GM12801 (cell line): ENCODE results near the gene ZNF473.

ENCODE experiments used
- TF ChIP-seq, protein P1 (sequence below): IDR thresholded peaks from one replicate; pipeline ENCODE4 v1.5.1; 2011; ENCODE audit warnings: control low read depth; ENCODE audit not compliant: insufficient read length; ENCODE audit errors: extremely low read depth

ZNF473 gene

DNA sequence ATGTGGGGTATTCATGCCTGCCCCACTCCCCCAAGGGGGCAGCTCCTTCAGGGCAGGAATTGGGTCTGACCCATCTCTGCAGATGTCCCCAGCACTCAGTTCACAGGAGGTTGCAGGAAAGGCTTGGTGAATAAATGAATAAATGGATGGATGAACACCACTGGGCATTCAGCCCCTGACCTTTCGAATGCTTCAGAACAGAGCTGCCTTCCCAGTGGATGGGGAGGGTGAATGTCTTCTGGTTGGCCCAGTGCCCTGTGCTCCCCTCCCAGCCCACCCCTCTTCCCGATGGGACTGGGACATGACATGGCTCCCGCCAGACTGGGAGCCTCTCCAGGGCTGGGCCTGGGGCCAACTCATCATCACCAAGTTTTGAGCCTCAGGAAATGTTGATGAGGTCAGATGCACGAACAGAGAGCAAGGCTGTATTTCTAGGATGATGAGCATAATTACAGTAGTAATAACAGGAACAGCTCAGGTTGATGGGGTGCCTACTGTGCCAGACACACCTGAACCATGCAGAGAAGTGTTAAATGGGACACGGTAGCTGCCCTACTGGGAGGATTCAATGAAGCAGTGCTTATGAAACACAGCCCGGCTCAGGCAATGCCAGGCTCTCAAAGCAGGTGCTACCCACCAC is 26.3 kb upstream of the ZNF473 start:
- TF ChIP-seq, protein P1, sequence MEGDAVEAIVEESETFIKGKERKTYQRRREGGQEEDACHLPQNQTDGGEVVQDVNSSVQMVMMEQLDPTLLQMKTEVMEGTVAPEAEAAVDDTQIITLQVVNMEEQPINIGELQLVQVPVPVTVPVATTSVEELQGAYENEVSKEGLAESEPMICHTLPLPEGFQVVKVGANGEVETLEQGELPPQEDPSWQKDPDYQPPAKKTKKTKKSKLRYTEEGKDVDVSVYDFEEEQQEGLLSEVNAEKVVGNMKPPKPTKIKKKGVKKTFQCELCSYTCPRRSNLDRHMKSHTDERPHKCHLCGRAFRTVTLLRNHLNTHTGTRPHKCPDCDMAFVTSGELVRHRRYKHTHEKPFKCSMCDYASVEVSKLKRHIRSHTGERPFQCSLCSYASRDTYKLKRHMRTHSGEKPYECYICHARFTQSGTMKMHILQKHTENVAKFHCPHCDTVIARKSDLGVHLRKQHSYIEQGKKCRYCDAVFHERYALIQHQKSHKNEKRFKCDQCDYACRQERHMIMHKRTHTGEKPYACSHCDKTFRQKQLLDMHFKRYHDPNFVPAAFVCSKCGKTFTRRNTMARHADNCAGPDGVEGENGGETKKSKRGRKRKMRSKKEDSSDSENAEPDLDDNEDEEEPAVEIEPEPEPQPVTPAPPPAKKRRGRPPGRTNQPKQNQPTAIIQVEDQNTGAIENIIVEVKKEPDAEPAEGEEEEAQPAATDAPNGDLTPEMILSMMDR = no peak

DNA sequence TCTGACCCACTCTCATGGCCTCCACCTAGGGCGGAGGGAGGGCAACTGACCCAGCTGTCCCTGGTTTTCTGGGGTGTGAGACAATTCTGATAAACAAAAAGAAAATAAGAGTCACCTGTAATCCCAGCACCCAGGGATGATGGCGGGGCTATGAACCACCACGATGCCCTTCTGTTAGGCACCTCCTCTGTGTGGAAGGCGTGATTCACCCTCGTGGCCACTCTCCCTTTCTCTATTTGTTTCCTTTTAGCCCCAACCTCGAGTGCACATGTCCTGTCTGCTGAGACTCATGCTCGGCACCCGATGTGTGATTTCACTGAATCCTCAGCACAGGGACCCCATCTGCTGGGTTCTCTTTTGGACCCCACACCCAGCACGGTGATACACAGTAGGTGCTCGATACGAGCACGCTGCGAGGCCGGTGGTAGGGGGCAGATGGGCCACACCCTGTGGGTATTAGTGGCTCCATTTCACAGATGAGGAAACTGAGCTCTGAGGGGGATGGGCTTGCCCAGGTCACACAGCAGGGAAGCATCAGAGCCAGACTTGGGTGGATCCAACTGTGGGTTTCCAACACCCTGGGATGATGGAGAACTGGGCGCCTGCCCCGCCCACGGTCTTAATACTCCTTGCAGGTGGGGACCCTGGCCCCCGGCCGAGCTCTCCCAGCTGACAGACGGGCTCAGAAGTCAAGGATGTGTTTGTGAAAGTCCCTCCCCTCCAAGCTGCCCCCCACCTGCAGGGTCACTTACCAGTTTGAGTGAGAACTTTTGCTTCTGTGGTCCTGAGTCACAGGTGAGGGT is 25.6 kb upstream of the ZNF473 start:
- TF ChIP-seq, protein P1 = no peak

DNA sequence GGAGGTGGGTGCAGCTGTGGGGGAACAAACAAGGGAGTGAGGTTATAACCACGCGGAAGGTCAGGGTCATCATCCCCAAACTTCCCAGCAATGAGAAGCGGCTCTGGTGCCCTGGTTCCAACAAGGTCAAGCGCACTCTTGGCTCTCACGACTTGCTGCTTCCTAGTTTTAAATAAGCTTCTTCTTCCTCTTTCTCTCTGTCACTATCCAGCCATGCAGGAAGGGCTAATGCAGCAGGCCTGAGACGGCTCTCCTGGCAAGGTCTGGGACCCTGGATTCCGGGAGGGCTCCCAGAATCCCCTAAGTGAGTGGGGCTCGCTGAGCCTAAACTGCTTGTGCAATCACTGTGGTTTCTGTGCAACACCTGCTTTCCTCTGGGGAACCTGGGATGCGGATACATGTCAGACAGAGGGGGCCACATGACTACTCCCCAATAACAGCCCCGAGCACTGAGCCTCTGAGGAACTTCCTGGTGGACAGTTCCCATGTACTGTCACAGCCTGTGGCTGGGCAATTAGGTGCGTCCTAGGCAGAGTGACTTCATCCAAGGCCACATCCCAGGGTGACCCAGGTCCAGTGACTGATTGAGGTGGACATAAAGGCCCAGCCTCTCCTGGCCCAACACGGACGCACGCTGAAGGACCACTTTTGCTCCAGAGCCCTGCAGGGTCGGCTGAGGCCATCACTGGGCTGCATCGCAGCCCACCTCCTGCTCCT is 24.8 kb upstream of the ZNF473 start:
- TF ChIP-seq, protein P1 = no peak

DNA sequence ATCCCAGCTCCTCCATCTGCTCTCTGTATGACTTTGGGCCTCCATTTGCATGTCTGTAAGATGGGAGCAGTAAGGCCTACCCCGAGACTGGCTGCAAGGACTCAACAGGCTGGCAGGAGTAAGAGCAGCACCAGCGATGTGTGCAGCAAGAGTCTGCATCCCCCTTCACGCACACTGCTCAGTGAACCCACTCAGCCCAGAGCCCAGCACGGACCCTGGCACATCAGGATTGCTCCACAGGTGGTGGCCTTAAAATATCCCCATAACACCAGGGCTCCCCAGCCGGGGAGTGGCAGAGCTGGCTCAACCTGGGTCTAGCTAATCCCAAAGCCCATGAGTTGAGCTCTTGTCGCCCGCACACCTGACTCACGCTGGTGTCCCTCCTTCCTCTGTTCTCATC is 24.0 kb upstream of the ZNF473 start:
- TF ChIP-seq, protein P1 = no peak

DNA sequence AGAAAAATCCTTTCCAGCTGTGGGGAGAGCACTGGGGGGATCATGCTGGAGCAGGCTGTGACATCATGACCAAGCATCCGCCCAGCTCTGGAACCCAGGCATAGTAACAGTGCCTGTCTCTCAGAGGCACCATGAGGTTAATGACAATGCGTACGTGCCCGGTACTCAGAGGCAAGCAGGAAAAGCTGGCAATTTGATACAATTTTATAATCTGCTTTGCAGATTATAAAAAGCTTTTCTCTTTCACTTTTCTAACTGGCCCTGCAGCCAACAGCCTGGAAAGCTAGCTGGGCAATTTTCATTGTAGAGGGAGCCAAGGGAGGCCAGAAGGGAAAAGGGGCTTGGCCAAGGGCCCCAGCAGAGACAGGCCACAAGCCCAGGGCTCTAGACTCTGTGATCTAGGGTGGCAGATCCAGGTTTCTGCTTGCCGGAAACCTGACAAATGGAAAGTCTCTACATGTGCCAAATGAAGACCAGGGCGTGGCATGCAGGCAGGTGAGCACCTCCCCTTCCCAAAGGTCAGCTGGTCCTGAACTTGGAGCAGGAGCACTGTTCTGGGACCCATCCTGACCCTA is 23.3 kb upstream of the ZNF473 start:
- TF ChIP-seq, protein P1 = no peak

DNA sequence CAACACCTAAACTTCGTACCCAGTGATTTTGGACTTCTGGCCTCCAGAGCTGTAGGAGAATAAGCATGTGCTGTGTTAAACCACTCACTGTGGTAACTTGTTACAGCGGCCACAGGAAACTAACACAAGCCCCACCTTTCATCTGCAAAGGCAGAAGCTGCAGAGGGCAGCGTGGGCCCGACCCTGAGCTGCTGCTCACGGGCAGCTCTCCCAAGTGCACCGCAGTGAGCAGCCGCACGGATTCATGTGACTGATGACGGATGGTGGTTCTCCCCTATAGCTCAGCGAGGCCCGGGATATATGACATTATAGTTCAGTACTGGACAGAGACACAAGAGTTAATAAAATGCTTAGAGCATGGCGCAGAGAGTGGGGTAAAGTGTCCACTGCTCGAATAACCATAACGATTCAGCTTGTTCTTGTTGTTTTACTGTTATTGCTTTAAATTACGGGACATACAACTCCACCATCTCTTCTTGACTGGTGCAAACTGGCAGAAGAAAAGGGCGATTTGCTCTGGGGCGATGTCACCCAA is 22.5 kb upstream of the ZNF473 start:
- TF ChIP-seq, protein P1 = no peak
